HG03196 (cell line): ENCODE measurements around the gene NTNG1.

ENCODE experiments used
- ATAC-seq: cut with Tn5 transposase; IDR thresholded peaks from one replicate; pipeline ENCODE4 v1.9.1; 2021; ENCODE audit not compliant: unreplicated experiment

Gene NTNG1

GRCh38 chr1:107487506-107487905, 346.7 kb downstream of the NTNG1 start:
- no peak for ATAC-seq

GRCh38 chr1:107491582-107491981, 350.7 kb downstream of the NTNG1 start:
- ATAC-seq = no peak

GRCh38 chr1:107493111-107493716, 352.4 kb downstream of the NTNG1 start:
- no peak for ATAC-seq

GRCh38 chr1:107494061-107494460, 353.2 kb downstream of the NTNG1 start:
- ATAC-seq = no peak

GRCh38 chr1:107496002-107496401, 355.2 kb downstream of the NTNG1 start:
- no peak for ATAC-seq

- peak; percentile 98 for ATAC-seq
These were observed 358.4 kb downstream of the NTNG1 start for GRCh38 chr1:107499139-107499744.

- no peak for ATAC-seq
These were observed 360.3 kb downstream of the NTNG1 start for GRCh38 chr1:107501081-107501605.

- no peak for ATAC-seq
These were observed 369.5 kb downstream of the NTNG1 start for GRCh38 chr1:107510347-107510746.

GRCh38 chr1:107512836-107513235, 372.0 kb downstream of the NTNG1 start:
- no peak for ATAC-seq

GRCh38 chr1:107514841-107515240, 374.0 kb downstream of the NTNG1 start:
- no peak for ATAC-seq

GRCh38 chr1:107515702-107516101, 374.9 kb downstream of the NTNG1 start:
- ATAC-seq = no peak

- ATAC-seq = no peak
These were observed 382.2 kb downstream of the NTNG1 start for GRCh38 chr1:107523061-107523460.

- ATAC-seq = no peak
These were observed 382.9 kb downstream of the NTNG1 start for GRCh38 chr1:107523736-107524135.

- ATAC-seq = no peak
These were observed 383.5 kb downstream of the NTNG1 start for GRCh38 chr1:107524301-107524700.

- no peak for ATAC-seq
These were observed 384.3 kb downstream of the NTNG1 start for GRCh38 chr1:107525145-107525544.

- no peak for ATAC-seq
These were observed 385.1 kb downstream of the NTNG1 start for GRCh38 chr1:107525961-107526360.

GRCh38 chr1:107526524-107527198, 385.8 kb downstream of the NTNG1 start:
- ATAC-seq = no peak

GRCh38 chr1:107529511-107530149, 388.8 kb downstream of the NTNG1 start:
- ATAC-seq = peak; percentile 95

GRCh38 chr1:107530543-107530942, 389.7 kb downstream of the NTNG1 start:
- no peak for ATAC-seq

GRCh38 chr1:107531065-107531908, 390.4 kb downstream of the NTNG1 start:
- no peak for ATAC-seq

- ATAC-seq = no peak
These were observed 391.5 kb downstream of the NTNG1 start for GRCh38 chr1:107532318-107532717.
